Endothelial cell of umbilical vein (primary cell): ENCODE results near the gene TTLL13.

Experiments
- EZH2 ChIP-seq: IDR thresholded peaks from 2 replicates; pipeline ENCODE4 v1.6.1; 2012; ENCODE audit warnings: borderline replicate concordance, low read depth, mild to moderate bottlenecking, moderate library complexity, low read length, inconsistent platforms; ENCODE audit not compliant: severe bottlenecking
- FOS ChIP-seq: IDR thresholded peaks from 2 replicates; pipeline ENCODE4 v1.6.1; 2011; ENCODE audit warnings: mild to moderate bottlenecking, low read length, moderate library complexity, borderline replicate concordance; ENCODE audit not compliant: insufficient read depth
- GATA2 ChIP-seq: IDR thresholded peaks from 2 replicates; pipeline ENCODE4 v1.7.0; 2011; ENCODE audit warnings: low read depth, mild to moderate bottlenecking, moderate library complexity, mixed read lengths, low read length; ENCODE audit not compliant: insufficient read length, insufficient read depth
- JUN ChIP-seq: IDR thresholded peaks from 2 replicates; pipeline ENCODE4 v1.6.1; 2011; ENCODE audit warnings: borderline replicate concordance, low read depth; ENCODE audit not compliant: insufficient read length, insufficient read depth
- MAX ChIP-seq: IDR thresholded peaks from 2 replicates; pipeline ENCODE4 v1.6.1; 2011; ENCODE audit not compliant: insufficient read depth, insufficient read length
- MYC ChIP-seq: IDR thresholded peaks from one replicate; pipeline ENCODE4 v1.6.1; 2011; ENCODE audit warnings: mild to moderate bottlenecking, low read depth, low read length
- POLR2A ChIP-seq: IDR thresholded peaks from 2 replicates; pipeline ENCODE4 v1.6.1; 2012; ENCODE audit warnings: low read depth, mild to moderate bottlenecking, control low read depth, low read length
- POLR2AphosphoS5 ChIP-seq: IDR thresholded peaks from 2 replicates; pipeline ENCODE4 v1.6.1; 2012; ENCODE audit warnings: low read depth, mild to moderate bottlenecking, control low read depth, low read length, moderate library complexity; ENCODE audit not compliant: insufficient read depth
- TF ChIP-seq, protein P1 (sequence below), 2 donors: IDR thresholded peaks; 1 replicate in 1 of 2; 2 replicates in 1 of 2; pipeline ENCODE4 v1.5.1; 2011; ENCODE audit warnings: low read length in 2 of 2, mild to moderate bottlenecking in 2 of 2, moderate library complexity in 2 of 2, control low read depth in 1 of 2, inconsistent platforms in 1 of 2, low read depth in 1 of 2; ENCODE audit not compliant: insufficient read depth in 1 of 2; ENCODE audit errors: extremely low read depth in 1 of 2

- TF ChIP-seq MYC = no peak
- TF ChIP-seq MAX = no peak
- TF ChIP-seq, protein P1, sequence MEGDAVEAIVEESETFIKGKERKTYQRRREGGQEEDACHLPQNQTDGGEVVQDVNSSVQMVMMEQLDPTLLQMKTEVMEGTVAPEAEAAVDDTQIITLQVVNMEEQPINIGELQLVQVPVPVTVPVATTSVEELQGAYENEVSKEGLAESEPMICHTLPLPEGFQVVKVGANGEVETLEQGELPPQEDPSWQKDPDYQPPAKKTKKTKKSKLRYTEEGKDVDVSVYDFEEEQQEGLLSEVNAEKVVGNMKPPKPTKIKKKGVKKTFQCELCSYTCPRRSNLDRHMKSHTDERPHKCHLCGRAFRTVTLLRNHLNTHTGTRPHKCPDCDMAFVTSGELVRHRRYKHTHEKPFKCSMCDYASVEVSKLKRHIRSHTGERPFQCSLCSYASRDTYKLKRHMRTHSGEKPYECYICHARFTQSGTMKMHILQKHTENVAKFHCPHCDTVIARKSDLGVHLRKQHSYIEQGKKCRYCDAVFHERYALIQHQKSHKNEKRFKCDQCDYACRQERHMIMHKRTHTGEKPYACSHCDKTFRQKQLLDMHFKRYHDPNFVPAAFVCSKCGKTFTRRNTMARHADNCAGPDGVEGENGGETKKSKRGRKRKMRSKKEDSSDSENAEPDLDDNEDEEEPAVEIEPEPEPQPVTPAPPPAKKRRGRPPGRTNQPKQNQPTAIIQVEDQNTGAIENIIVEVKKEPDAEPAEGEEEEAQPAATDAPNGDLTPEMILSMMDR (IDR thresholded peaks at IDR 0.05; ENCODE audit: extremely low read depth in 1 of 2, insufficient read depth in 1 of 2, low read depth in 1 of 2, low read length in 2 of 2) = peak in 1 of 2 donors; percentile 6
- TF ChIP-seq EZH2 = no peak
- peak; percentile 73 for TF ChIP-seq POLR2A
- peak; percentile 66 for TF ChIP-seq POLR2AphosphoS5
- TF ChIP-seq JUN = no peak
- no peak for TF ChIP-seq GATA2
- no peak for TF ChIP-seq FOS
Observed at GRCh38 chr15:90249203-90249863, at the start of gene TTLL13.
